MM.1S (cell line): ENCODE data around the gene HIVEP1.

ENCODE experiments used
- CTCF ChIP-seq: fragments of 300-600 bp; sonication (generic); IDR thresholded peaks from 2 replicates; pipeline ENCODE4 v1.5.1; 2016; ENCODE audit warnings: antibody characterized with exemption, low read length, mixed read lengths
- EZH2 ChIP-seq: fragments of 300-600 bp; sonication (generic); optimal IDR thresholded peaks from 2 replicates; pipeline ENCODE3; 2017; ENCODE audit warnings: low read depth, mild to moderate bottlenecking, antibody characterized with exemption, low read length, mixed read lengths
- EZH2phosphoT487 ChIP-seq: fragments of 300-600 bp; sonication (generic); IDR thresholded peaks from 2 replicates; pipeline ENCODE4 v1.6.1; 2018; ENCODE audit warnings: antibody characterized with exemption, low read length

- TF ChIP-seq EZH2 (no peak), CTCF (no peak), EZH2phosphoT487 (no peak)
Observed at GRCh38 chr6:12132351-12133222, 120.5 kb downstream of the HIVEP1 start.
